ENCODE data around the gene TNS3.

- TF ChIP-seq POLR2A (IDR thresholded peaks at IDR 0.05) = no peak
- no peak for TF ChIP-seq CTCF (IDR thresholded peaks at IDR 0.05)
These were observed 291.4 kb downstream of the TNS3 start for GRCh38 chr7:47290466-47290865.

Measured in uterus (tissue), 2 donors.